Femur (tissue), 1 donor: ENCODE measurements around the gene FBXO34.
"Not testable (repeated sequence)": the region's sequence is repeated elsewhere in the genome, so short reads cannot be mapped to it uniquely, and the experiment has no call there.

Experiments used
- DNase-seq: peaks from one replicate; pipeline ENCODE4 v3.0.0-alpha.2; 2017

FBXO34 gene

DNA sequence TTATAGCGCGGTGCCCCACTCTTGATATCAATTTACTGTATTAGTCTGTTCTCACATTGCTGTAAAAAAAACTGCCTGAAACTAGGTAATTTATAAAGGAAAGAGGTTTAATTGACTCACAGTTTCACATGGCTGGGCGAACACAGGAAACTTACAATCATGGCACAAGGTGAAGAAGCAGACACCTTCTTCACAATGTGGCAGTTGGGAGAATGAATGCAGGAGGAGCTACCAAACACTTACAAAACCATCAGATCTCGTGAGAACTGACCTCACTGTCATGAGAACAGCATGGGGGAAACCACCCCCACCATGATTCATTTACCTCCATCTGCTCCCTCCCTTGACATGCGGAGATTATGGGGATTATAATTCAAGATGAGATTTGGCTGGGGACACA lies 42.3 kb downstream of the FBXO34 start:
- DNase-seq: no peak

GRCh38 chr14:55314449-55314848 lies 43.2 kb downstream of the FBXO34 start:
- no peak for DNase-seq

DNA sequence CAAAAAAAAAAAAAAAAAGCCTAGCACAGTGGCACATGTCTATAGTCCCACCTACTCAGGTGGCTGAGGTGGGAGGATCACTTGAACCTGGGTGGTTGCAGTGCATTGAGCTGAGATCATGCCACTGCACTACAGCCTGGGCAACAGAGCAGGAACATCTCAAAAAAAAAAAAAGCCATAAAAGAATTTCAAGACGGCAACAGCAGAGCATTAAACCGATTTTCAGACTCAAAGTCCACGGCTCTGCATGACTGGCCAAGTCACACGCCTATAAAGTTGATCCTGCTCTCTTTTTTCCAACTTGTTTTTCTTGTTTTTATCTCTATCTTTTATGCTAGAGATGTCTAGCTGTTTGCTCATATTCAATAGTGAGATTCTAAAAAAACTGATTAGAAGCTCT lies 45.3 kb downstream of the FBXO34 start:
- DNase-seq: no peak

- DNase-seq: no peak
Measured at GRCh38 chr14:55317542-55318306, 46.5 kb downstream of the FBXO34 start.

DNA sequence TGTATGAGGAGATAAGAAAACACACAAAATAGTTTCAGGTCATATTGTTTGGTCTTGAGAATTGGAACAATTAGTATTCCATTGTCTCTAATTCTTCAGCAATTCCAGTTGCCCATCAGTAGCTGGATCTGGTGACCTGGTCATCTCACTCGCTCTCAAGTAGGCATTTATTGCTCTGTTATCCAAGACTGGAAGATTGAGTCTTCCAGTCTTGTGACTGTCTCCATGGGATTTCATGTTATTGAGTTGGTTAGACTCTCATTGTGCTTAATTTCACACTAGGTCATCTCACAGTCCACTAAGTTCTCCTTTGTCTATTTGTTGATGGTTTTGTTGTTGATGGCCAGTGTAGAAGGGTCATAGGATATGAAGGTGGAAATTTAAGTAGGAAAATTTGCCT lies 47.5 kb downstream of the FBXO34 start:
- no peak for DNase-seq

DNA sequence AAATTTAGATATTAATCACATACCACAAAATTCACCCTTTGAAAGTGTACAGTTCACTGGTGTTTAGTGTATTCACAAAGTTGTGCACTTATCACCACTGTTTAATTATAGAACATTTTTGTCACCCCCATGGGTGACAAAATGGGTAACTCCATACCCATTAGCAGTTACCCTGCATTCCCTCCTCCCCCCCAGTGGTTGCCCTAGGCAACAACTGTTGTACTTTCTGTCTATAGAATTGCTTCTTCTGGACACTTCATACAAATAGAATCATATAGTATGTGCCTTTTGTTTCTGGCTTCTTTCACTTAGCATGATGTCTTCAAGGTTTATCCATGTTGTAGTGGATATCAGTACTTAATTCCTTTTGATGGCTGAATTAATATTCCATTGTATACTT lies 52.7 kb downstream of the FBXO34 start:
- no peak for DNase-seq

DNA sequence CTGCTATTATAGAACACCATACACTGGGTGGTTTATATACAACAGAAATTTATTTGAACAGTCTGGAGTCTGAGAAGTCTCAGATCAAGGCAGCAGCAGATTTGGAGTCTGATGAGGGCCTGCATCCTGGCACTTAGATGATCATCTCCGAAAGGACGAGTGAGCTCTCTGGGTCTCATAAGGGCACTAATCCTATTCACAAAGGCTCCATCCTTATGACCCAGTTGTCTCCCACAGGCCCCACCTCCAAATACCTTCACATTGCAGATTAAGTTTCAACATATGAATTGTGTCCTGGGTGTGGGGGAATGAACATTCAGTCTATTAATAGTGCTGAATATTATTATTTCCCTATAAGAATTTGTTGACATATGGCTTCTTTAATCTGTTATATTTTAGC lies 53.6 kb downstream of the FBXO34 start:
- no peak for DNase-seq

- DNase-seq: no peak
Measured at GRCh38 chr14:55327179-55327578, 56.0 kb downstream of the FBXO34 start.

DNA sequence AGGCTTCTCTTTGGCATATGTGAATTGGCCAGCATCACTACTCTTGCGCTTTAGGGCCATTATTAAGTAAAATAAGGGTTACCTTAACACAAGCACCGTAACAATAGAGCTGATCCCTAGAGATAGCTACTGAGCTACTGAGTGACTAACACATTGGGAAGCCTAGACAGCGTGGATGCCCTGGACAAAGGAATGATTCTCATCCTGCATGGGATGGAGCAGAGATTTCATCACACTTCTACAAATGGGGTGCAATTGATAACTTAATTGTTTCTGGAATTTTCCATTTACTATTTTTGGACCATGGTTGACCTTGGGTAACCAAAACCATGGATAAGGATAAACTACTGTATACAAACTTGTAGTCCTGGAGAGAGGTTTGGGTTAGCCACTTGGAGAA lies 57.1 kb downstream of the FBXO34 start:
- DNase-seq: no peak

GRCh38 chr14:55329999-55330710 lies 58.9 kb downstream of the FBXO34 start:
- DNase-seq: no peak

DNA sequence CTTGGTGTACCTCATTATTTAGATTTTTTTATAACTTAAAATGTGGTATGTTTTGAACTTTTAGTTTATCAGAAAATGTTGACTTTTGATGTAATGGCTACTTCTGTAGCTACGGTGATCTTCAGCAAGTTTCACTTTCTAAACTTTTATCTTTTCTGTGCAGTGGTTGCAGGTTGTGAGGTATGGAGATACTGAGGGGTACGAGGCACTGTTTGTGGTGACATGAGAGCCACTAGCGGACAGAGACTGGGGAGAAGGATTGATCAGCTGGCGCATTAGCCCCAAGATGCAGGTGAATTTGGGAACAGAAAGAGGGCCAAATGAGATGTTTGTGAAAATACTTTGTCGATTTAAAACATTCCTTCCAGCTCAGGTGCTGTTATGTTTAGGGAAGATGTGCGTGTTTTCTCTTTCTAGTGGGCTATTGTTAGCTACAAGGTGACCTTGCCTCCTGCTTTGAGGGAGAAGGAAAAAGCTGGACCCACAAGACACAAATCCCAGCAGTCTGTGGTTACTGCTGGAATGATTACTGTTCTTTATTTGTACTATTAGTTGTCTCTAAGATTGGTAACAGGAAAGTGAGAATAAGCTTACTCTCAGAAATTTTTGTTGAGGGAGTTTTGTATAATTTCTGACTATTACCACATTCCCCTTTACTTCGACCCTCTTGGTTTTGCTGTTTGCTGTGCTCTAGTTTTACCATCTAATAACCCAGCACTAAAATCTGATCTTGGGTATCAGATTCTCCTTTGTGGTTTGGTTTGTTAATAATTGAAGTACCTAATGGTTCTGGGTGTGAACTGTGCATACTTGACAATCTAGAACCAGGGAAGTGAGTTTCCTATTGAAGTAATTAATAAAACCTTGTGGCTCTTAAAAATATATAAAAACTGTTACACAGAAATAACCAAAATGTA lies 61.7 kb downstream of the FBXO34 start:
- DNase-seq: no peak

GRCh38 chr14:55333711-55334485 lies 62.7 kb downstream of the FBXO34 start:
- no peak for DNase-seq

DNA sequence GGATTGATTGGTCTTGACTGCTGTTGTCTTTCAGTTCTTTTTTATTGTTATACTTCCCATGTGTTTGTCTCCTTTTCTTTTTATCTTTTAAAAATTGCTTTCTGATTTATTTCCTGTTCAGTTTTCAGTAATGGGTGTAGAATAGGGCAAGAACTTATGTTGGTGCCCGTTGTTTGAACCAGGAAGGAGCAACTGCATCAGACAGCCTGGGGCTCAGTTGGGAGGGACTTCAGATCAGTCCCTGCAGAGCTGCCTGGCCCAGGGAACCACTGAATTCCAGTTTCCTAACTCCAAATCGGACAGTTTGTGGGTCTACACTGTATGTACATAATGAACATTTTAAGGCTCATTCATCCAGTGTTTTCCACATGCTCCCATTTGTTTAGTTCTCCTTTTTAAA lies 64.9 kb downstream of the FBXO34 start:
- no peak for DNase-seq

DNA sequence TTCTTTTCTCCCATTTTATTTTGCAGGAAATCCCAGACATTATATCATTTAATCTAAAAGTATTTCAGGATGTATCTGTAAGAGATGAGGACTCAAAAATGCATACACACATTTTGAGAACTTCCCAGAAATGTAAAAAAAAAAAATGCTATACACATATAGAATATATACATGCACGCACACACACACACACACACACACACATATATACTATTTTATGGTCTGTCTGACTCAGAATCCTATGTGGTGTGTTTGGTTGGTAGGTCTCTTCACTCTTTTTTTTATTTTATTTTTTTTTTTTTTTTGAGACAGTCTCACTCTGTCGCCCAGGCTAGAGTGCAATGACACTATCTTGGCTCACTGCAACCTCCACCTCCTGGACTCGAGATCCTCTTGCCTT lies 65.5 kb downstream of the FBXO34 start:
- DNase-seq: no peak

DNA sequence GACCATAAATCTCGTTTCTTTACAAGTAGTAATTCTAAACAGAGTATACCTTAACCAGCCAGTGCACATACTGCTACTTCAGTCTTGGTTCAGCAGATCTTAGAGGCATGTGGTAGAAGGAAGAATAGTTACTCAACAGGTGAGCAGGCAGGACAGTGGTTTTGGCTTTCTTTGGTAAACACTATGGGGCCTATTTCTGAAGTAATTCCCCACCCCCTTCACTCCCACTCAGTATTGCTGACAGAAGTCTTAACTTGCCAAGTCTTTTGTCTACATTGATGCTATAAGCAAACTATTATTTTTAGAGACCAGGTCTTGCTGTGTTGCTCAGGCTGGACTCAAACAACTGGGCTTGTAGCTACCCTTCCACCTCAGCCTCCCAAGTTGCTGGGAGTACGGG lies 68.5 kb downstream of the FBXO34 start:
- DNase-seq: no peak

DNA sequence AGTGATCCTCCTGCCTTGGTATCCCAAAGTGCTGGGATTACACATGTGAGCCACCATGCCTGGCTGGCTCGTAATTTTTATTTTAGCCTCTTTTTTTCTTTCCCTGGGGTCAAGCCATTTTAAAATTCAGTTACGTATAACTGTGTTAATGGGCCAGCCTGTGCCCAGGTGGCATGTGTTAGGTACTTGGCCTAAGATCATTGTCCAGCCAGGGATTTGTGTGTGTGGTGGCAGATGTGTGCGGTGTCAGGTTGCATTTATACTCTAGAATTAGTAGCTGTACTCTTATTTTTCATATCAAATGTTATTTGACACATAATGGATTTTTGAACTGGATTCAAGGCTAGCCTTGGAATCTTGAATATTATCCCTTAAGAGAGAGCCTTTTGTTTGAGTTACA lies 69.3 kb downstream of the FBXO34 start:
- no peak for DNase-seq

DNA sequence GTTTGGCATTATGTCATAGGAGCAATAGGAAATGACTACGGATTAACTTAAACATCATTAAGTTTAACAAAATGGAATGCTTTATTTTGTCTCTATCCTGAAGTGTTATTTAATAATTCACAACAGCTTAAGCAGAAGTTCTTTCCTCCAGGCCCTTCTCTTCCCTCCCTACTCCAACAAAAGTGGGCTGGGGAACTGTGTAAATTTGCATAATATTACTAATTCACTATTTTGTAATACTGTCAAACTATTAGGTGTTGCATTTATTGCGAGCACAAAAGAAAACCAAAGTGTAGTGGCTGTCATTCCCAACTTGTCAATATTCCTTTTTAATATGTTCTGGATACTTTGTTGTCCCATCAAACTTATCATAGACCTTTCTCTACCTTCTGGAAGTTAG lies 70.6 kb downstream of the FBXO34 start:
- DNase-seq: no peak

DNA sequence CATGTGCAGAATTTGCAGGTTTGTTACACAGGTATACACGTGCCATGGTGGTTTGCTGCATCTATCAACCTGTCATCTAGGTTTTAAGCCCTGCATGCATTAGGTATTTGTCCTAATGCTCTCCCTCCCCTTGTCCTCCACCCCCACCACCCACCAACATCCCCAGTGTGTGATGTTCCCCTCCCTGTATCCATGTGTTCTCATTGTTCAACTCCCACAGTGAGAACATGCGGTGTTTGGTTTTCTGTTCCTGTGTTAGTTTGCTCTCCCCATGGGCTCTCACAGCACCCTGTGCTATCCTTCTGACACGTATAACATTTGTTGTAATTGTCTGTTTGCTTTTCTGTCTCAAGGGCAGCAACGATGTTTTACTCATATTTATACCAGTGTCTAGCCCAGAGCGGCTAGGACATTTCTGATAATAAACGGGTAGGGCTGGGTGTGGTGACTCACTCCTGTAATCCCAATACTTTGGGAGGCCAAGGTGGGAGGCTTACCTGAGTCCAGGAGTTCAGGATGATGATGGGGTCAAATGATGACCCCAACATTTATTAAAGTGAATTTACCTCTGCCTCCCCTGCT lies 73.5 kb downstream of the FBXO34 start:
- not testable (repeated sequence) for DNase-seq

DNA sequence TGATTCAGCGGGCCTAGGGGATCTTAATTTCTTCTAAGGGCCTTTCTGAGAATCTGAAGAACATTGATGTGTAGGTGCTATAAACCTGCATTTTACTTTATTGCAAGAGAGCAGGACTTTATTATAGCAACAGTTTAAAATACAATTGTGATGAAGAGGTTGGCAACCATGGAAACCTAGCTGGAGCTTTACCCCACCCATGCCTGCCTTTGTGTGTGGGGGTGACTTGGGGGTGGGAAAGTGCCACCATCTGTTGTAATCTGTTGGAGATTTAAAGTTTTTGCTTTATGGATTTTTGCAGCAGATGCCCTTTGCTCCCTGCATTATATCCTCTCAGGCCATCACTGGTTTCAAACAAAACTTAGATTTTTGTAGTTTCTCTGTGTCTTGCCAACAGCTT lies 75.8 kb downstream of the FBXO34 start:
- no peak for DNase-seq

GRCh38 chr14:55347748-55348147 lies 76.5 kb downstream of the FBXO34 start:
- no peak for DNase-seq

- DNase-seq: no peak
Measured at GRCh38 chr14:55348766-55349453, 77.7 kb downstream of the FBXO34 start.

GRCh38 chr14:55349565-55349964 lies 78.3 kb downstream of the FBXO34 start:
- no peak for DNase-seq
